ENCODE results near the gene FZD1.
A peak's percentile ranks its signal among the peaks of the same experiment; 100 is the strongest.
"Not testable (repeated sequence)": the region's sequence is repeated elsewhere in the genome, so short reads cannot be mapped to it uniquely, and the experiment has no call there.

FZD1 gene

GRCh38 chr7:91295576-91295975 lies 31.3 kb downstream of the FZD1 start:
- no peak for DNase-seq (ENCODE audit: low read depth in 2 of 2)

GRCh38 chr7:91297939-91298338 lies 33.7 kb downstream of the FZD1 start:
- no peak for DNase-seq (ENCODE audit: low read depth in 2 of 2)

- DNase-seq (ENCODE audit: low read depth in 2 of 2), result no peak
These were observed 35.9 kb downstream of the FZD1 start for GRCh38 chr7:91299952-91300775.

GRCh38 chr7:91302794-91303193 lies 38.6 kb downstream of the FZD1 start:
- DNase-seq (ENCODE audit: low read depth in 2 of 2), result no peak

- DNase-seq (ENCODE audit: low read depth in 2 of 2), result no peak
These were observed 42.0 kb downstream of the FZD1 start for GRCh38 chr7:91306266-91306665.

GRCh38 chr7:91307467-91307866 lies 43.2 kb downstream of the FZD1 start:
- DNase-seq (ENCODE audit: low read depth in 2 of 2), result no peak

- not testable (repeated sequence) for DNase-seq (ENCODE audit: low read depth in 2 of 2)
These were observed 44.0 kb downstream of the FZD1 start for GRCh38 chr7:91308191-91308590.

GRCh38 chr7:91310830-91311460 lies 46.7 kb downstream of the FZD1 start:
- peak; percentile 32 to 39 for DNase-seq (ENCODE audit: low read depth in 2 of 2)

- DNase-seq (ENCODE audit: low read depth in 2 of 2), result no peak
These were observed 47.6 kb downstream of the FZD1 start for GRCh38 chr7:91311839-91312238.

- no peak for DNase-seq (ENCODE audit: low read depth in 2 of 2)
These were observed 48.9 kb downstream of the FZD1 start for GRCh38 chr7:91313113-91313512.

- DNase-seq (ENCODE audit: low read depth in 2 of 2), result no peak
These were observed 50.5 kb downstream of the FZD1 start for GRCh38 chr7:91314591-91315323.

GRCh38 chr7:91316426-91316825 lies 52.2 kb downstream of the FZD1 start:
- DNase-seq (ENCODE audit: low read depth in 2 of 2), result no peak

GRCh38 chr7:91319351-91319750 lies 55.1 kb downstream of the FZD1 start:
- DNase-seq (ENCODE audit: low read depth in 2 of 2), result no peak

- no peak for DNase-seq (ENCODE audit: low read depth in 2 of 2)
These were observed 56.3 kb downstream of the FZD1 start for GRCh38 chr7:91320366-91321078.

Measured in fibroblast of skin of left quadriceps (primary cell).